Measurements from ENCODE around the gene GASK1B.

- TF ChIP-seq CTCF (IDR thresholded peaks at IDR 0.05; ENCODE audit: low read depth, low read length) (no peak), EZH2phosphoT487 (IDR thresholded peaks at IDR 0.05; ENCODE audit: low read depth) (no peak)
Observed at GRCh38 chr4:158211222-158211621, 38.4 kb upstream of the GASK1B start.
